GM10266 (cell line): Measurements from ENCODE around the gene SYK.

Experiments
- DNase-seq: peaks from one replicate; pipeline ENCODE4 v3.0.0; 2012; ENCODE audit errors: extremely low spot score
- CTCF ChIP-seq: IDR thresholded peaks from 2 replicates; pipeline ENCODE4 v1.5.1; 2012; ENCODE audit warnings: mild to moderate bottlenecking, low read depth; ENCODE audit not compliant: control insufficient read depth, insufficient read depth; ENCODE audit errors: missing control alignments

SYK gene

GRCh38 chr9:90869361-90869760, 67.7 kb downstream of the SYK start:
- no peak for TF ChIP-seq CTCF

GRCh38 chr9:90870621-90871326, 69.2 kb downstream of the SYK start:
- TF ChIP-seq CTCF = peak; percentile 86
- peak; percentile 49 for DNase-seq

More at GRCh38 chr9:90869361-90869760, 67.7 kb downstream of the SYK start:
- no peak for DNase-seq

GRCh38 chr9:90871327-90871935, 69.8 kb downstream of the SYK start:
- DNase-seq = no peak
- TF ChIP-seq CTCF = no peak

GRCh38 chr9:90872835-90873294, 71.2 kb downstream of the SYK start:
- DNase-seq = no peak

GRCh38 chr9:90873422-90873821, 71.8 kb downstream of the SYK start:
- no peak for DNase-seq
- TF ChIP-seq CTCF = no peak

More at GRCh38 chr9:90872835-90873294, 71.2 kb downstream of the SYK start:
- TF ChIP-seq CTCF = no peak

GRCh38 chr9:90874194-90874593, 72.6 kb downstream of the SYK start:
- TF ChIP-seq CTCF = no peak
- DNase-seq = no peak

- DNase-seq = no peak
- TF ChIP-seq CTCF = no peak
These were observed 76.9 kb downstream of the SYK start for GRCh38 chr9:90878562-90878961.
